ENCODE measurements around the gene CPLX1. TPM values are rescaled to one million over a fixed set of nuclear protein-coding genes. Genes with fewer than 3 reads are reported as not detected.

CPLX1 gene
- total RNA-seq, 2 experiments from 2014 or later, result 0.21 to 0.25 TPM

GRCh38 chr4:823761-824460, 2.0 kb downstream of the CPLX1 start:
- H3K79me2 ChIP-seq (ENCODE audit: insufficient read depth, low read depth, low read length), result no peaks in the 10 kb centered on the region
- no peak overlapping the region for H3K4me3 ChIP-seq (ENCODE audit: low read depth, low read length, poor library complexity, severe bottlenecking)
- TF ChIP-seq EZH2phosphoT487 (IDR thresholded peaks at IDR 0.05; ENCODE audit: borderline replicate concordance, low read depth, low read length), result no peak
- no peak for TF ChIP-seq CTCF (conservative IDR thresholded peaks at IDR 0.05; ENCODE audit: low read length)
- no peaks in the 10 kb centered on the region for H3K9me3 ChIP-seq (ENCODE audit: low read length)
- H3K9me2 ChIP-seq (ENCODE audit: insufficient read depth, low read length), result no peaks in the 10 kb centered on the region
- BruUV-seq (replicated peaks), result no TSS peak
- ChIA-PET POLR2A (no interaction called here), CTCF (ENCODE audit: unreplicated experiment) (no interaction called here)
- no peak overlapping the region for H2AFZ ChIP-seq (ENCODE audit: low read length)
- H3K4me1 ChIP-seq (ENCODE audit: insufficient read depth, low read length, poor library complexity, severe bottlenecking), result no peaks in the 10 kb centered on the region
- intact Hi-C loops (cut with micrococcal nuclease; ENCODE audit: unreplicated experiment), result no loop called here
- no peaks in the 10 kb centered on the region for H4K20me1 ChIP-seq (ENCODE audit: insufficient read depth, low read length)
- DNase-seq (ENCODE audit: low spot score), result no peak
- no peaks in the 10 kb centered on the region for H3K36me3 ChIP-seq (ENCODE audit: insufficient read depth, low read length)
- H3K27ac ChIP-seq (ENCODE audit: low read depth, low read length, poor library complexity, severe bottlenecking), result no peak overlapping the region
- H3K4me2 ChIP-seq (ENCODE audit: low read length), result no peak overlapping the region

GRCh38 chr4:823176-823760, 2.7 kb downstream of the CPLX1 start:
- Histone ChIP-seq H3K79me2 (ENCODE audit: insufficient read depth, low read depth, low read length) (no peaks in the 10 kb centered on the region), H3K27ac (ENCODE audit: low read depth, low read length, poor library complexity, severe bottlenecking) (no peak overlapping the region), H3K4me2 (ENCODE audit: low read length) (no peak overlapping the region), H3K36me3 (ENCODE audit: insufficient read depth, low read length) (no peaks in the 10 kb centered on the region), H2AFZ (ENCODE audit: low read length) (no peak overlapping the region), H3K9me2 (ENCODE audit: insufficient read depth, low read length) (no peaks in the 10 kb centered on the region), H3K4me3 (ENCODE audit: low read depth, low read length, poor library complexity, severe bottlenecking) (no peak overlapping the region), H3K4me1 (ENCODE audit: insufficient read depth, low read length, poor library complexity, severe bottlenecking) (no peaks in the 10 kb centered on the region), H4K20me1 (ENCODE audit: insufficient read depth, low read length) (no peaks in the 10 kb centered on the region), H3K9me3 (ENCODE audit: low read length) (no peaks in the 10 kb centered on the region)
- intact Hi-C loops (cut with micrococcal nuclease; ENCODE audit: unreplicated experiment), result no loop called here
- CTCF ChIA-PET (ENCODE audit: unreplicated experiment), result no interaction called here
- POLR2A ChIA-PET, result no interaction called here
- no TSS peak for BruUV-seq (replicated peaks)
- DNase-seq (ENCODE audit: low spot score), result no peak
- TF ChIP-seq CTCF (conservative IDR thresholded peaks at IDR 0.05; ENCODE audit: low read length) (no peak), EZH2phosphoT487 (IDR thresholded peaks at IDR 0.05; ENCODE audit: borderline replicate concordance, low read depth, low read length) (no peak)
